Thymus (tissue), 14 donors: Measurements from ENCODE around the gene EBF3. TPM values are rescaled to one million over a fixed set of nuclear protein-coding genes. Genes with fewer than 3 reads are reported as not detected.
A peak's percentile ranks its signal among the peaks of the same experiment; 100 is the strongest.

Source experiments
- DNase-seq, 9 donors: peaks; one replicate each; pipeline ENCODE4 v3.0.0-alpha.2; 2013; ENCODE audit warnings: low spot score in 9 of 9, low read depth in 6 of 9, missing footprints in 1 of 9
- H3K27ac ChIP-seq, 2 donors: one replicate each; pipeline ENCODE4 v1.5.1; 2013; ENCODE audit warnings: control low read depth in 1 of 2, low read depth in 1 of 2, low read length in 1 of 2, mild to moderate bottlenecking in 1 of 2, moderate library complexity in 1 of 2
- H3K27me3 ChIP-seq, 2 donors: one replicate each; pipeline ENCODE4 v1.5.1; 2013; ENCODE audit warnings: low read length in 1 of 2; ENCODE audit not compliant: control insufficient read depth in 2 of 2, insufficient read depth in 1 of 2
- H3K36me3 ChIP-seq, 2 donors: one replicate each; pipeline ENCODE4 v1.5.1; 2013; ENCODE audit warnings: low read length in 1 of 2, mild to moderate bottlenecking in 1 of 2, moderate library complexity in 1 of 2; ENCODE audit not compliant: control insufficient read depth in 2 of 2, insufficient read depth in 2 of 2
- H3K4me1 ChIP-seq, 2 donors: one replicate each; pipeline ENCODE4 v1.5.1; 2013; ENCODE audit warnings: low read length in 2 of 2; ENCODE audit not compliant: control insufficient read depth in 2 of 2, insufficient read depth in 2 of 2
- H3K4me3 ChIP-seq, 2 donors: one replicate each; pipeline ENCODE4 v1.5.1; 2013; ENCODE audit warnings: low read length in 2 of 2, control low read depth in 1 of 2, mild to moderate bottlenecking in 1 of 2
- H3K9me3 ChIP-seq, 2 donors: one replicate each; pipeline ENCODE4 v1.5.1; 2013; ENCODE audit warnings: low read length in 1 of 2, mild to moderate bottlenecking in 1 of 2; ENCODE audit not compliant: control insufficient read depth in 2 of 2, insufficient read depth in 1 of 2
- WGBS: extraction: QIAGEN DNeasy Blood & Tissue Kit; methylation state at CpG from one replicate; pipeline ENCODE4 v1.1.7; 2013; 5-methylcytosine and 5-hydroxymethylcytosine counted together
- long read RNA-seq, 10 donors: transcript quantifications; one replicate each; lab custom pipeline, GENCODE V29; 2026
- polyA plus RNA-seq: library from polyadenylated mRNA; stranded (reverse); fragments of 200-250 nt; gene quantifications from one replicate; pipeline ENCODE4 v1.2.3, GENCODE V29; 2013
- total RNA-seq: library from RNA; stranded (reverse); fragments of 120-200 nt; gene quantifications from one replicate; pipeline ENCODE4 v1.2.4, GENCODE V29; 2013
- donor health status: healthy.

EBF3 gene, protein sequence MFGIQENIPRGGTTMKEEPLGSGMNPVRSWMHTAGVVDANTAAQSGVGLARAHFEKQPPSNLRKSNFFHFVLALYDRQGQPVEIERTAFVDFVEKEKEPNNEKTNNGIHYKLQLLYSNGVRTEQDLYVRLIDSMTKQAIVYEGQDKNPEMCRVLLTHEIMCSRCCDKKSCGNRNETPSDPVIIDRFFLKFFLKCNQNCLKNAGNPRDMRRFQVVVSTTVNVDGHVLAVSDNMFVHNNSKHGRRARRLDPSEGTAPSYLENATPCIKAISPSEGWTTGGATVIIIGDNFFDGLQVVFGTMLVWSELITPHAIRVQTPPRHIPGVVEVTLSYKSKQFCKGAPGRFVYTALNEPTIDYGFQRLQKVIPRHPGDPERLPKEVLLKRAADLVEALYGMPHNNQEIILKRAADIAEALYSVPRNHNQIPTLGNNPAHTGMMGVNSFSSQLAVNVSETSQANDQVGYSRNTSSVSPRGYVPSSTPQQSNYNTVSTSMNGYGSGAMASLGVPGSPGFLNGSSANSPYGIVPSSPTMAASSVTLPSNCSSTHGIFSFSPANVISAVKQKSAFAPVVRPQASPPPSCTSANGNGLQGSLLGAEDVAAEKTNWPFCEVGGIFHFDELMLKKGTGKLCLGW
- total RNA-seq (1.5 TPM), polyA plus RNA-seq (1.9 TPM)
- long read RNA-seq, donor 1, result 0 reads
- long read RNA-seq, donor 2, result 0 reads
- long read RNA-seq, donor 3, result 0 reads
- long read RNA-seq, donor 4, result 0 reads
- long read RNA-seq, donor 5, result 0 reads
- long read RNA-seq, donor 6, full-length matches to known transcripts, result 1 of 1 reads
- long read RNA-seq, donor 6, partial matches to known transcripts, result 0 of 1 reads
- long read RNA-seq, donor 6, other reads (novel, unspliced or antisense), result 0 of 1 reads
- long read RNA-seq, donor 7, result 0 reads
- long read RNA-seq, donor 8, result 0 reads
- long read RNA-seq, donor 9, result 0 reads
- long read RNA-seq, donor 10, result 0 reads

DNA sequence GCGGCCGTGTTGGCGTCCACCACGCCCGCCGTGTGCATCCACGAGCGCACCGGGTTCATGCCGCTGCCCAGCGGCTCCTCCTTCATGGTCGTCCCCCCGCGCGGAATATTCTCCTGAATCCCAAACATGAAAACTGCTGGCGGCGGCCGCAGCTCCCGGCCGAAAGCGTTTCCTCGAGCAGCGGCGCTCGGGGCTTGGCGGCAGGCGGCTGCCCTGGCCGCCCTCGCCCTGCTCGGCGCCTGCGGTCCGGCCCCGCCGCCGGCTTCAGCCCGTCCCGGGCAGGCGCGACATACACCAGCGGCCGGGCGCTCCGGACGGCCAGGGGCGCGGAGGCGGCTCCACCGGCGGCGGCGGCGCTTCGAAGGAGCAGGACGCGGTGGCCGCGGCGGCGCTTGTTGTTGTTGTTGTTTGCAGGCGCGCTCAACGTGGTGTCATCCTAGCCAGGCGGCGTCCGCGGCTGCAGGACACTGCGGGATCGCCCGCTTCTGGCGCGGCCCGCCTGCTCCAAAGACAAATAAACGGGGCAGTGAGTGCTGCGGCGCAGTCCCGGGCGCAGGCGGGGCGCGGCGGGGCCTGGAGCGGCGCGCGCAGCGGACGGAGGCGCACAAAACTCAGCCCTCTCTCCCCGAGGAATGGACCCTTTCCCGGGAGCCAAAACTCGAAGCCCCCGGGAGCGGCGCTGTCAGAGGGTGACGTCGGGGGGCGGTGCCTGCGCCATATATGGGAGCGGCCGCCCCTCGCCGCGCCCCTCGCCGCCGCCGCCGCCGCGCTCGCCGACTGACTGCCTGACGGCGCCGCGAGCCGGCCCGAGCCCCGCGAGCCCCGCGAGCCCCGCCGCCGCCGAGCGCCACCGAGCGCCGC, at the start of gene EBF3:
Gene EBF3 (minus strand): TSS at position 634 of the 861 bp plus-strand sequence. CDS start 506 bp downstream, at position 128.
- H3K4me1 ChIP-seq, result peaks cover 9 to 14% of the 10 kb centered on the region in 2 donors
- DNase-seq, result peak in 6 of 9 donors; percentile 49 to 83 (median 62)
- no peaks in the 10 kb centered on the region for H3K36me3 ChIP-seq
- H3K27ac ChIP-seq, result no peak within 1 kb of the TSS
- H3K27me3 ChIP-seq, result peaks cover 94 to 99% of the 10 kb centered on the region in 2 donors
- peaks cover 0 to 3% of the 10 kb centered on the region in 2 donors for H3K9me3 ChIP-seq
- peak within 1 kb of the TSS; percentile 13 to 60 for H3K4me3 ChIP-seq
- under 1% methylated on average over 131 of the region's 131 CpGs for WGBS

DNA sequence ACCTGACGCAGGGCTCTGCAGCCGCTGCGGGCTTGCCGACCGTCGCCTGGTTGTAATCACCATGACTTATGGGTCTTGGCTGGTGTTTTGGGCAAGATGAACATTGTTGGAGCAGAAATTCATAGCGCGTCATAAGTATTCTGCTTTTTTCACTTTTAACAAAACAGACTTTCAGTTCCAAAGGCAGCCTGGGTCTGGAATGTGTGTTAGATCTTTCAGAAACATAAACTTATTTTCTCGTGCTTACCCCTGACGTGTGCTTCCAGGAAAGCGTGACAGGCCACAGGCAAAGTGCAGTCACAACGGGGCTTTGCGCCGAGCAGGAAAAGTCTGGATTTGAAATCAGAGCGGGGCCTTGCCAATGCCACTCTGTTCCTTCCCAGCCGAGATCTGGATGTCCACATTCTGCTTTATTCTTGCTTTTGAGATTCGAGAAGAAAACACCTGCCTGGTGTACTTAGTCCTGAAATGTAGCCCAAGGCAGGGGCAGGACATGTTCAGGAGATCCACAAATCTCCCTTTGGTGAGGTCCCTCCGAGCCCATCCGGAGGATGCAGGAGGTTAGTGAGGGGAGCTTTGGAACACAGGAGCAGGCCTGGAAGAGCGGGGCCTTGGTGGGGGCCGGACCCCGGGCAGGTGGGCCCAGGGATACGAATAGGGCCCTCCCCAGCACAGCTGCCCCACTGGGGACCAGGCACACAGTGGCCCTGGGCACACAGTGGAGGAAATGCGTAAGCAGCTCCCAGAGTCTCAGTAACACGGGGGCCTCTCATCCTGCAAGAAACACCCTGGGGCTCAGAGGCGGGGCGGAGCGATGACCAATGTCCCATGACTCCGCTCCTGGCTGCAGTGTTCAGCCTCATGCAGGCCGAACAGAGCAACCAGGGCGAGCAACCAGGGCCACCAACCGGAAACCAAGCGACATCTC, 49.5 kb upstream of the EBF3 start:
- 93% methylated on average over 33 of the region's 33 CpGs for WGBS
- Histone ChIP-seq H3K27me3 (no peaks in the 10 kb centered on the region), H3K27ac (no peak overlapping the region), H3K4me3 (no peak overlapping the region), H3K4me1 (no peaks in the 10 kb centered on the region), H3K9me3 (no peaks in the 10 kb centered on the region), H3K36me3 (no peaks in the 10 kb centered on the region)
- no peak for DNase-seq

DNA sequence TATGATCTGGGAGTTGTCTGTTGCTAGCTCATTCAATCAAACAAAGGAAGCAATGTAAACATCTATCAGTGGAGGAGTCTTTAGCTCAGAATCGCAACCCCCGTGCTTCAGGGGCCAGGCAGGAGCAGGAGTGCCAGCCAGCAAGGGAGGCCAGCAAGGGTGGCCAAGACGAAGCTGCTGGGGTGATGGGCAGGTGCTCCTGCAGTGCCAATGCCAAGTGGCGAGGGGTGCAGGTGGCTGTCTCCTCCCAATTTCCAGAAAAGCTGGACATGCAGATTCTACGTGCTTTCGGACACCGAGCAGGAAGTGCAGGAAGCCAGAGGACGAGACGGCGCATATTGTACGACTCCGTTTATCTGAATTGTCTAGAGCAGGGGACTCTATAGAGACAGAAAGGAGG, 48.1 kb upstream of the EBF3 start:
- H3K4me3 ChIP-seq, result no peak overlapping the region
- H3K36me3 ChIP-seq, result no peaks in the 10 kb centered on the region
- WGBS, result 86% methylated on average over 12 of the region's 12 CpGs
- no peaks in the 10 kb centered on the region for H3K27me3 ChIP-seq
- no peaks in the 10 kb centered on the region for H3K9me3 ChIP-seq
- H3K27ac ChIP-seq, result no peak overlapping the region
- DNase-seq, result no peak
- H3K4me1 ChIP-seq, result no peaks in the 10 kb centered on the region

DNA sequence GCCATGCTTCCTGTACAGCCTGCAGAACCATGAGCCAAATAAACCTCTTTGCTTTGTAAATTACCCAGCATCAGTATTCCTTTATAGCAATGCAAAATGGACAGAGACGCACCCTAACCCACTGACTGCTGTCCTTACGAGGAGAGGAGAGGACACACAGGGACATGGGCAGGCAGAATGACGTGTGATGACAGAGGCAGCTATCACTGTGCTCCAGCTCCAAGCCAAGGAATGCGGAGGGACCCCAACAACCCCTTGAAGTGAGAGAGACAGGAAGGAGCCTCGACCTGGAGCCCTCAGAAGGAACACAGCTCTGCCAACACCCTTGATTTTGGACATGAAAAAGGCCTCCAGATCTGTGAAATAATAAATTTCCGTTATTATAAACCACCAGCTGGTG, 46.6 kb upstream of the EBF3 start:
- Histone ChIP-seq H3K27me3 (no peaks in the 10 kb centered on the region), H3K27ac (no peak overlapping the region), H3K9me3 (no peaks in the 10 kb centered on the region), H3K36me3 (no peaks in the 10 kb centered on the region), H3K4me3 (no peak overlapping the region), H3K4me1 (no peaks in the 10 kb centered on the region)
- WGBS, result 84% methylated on average over 6 of the region's 6 CpGs
- no peak for DNase-seq

DNA sequence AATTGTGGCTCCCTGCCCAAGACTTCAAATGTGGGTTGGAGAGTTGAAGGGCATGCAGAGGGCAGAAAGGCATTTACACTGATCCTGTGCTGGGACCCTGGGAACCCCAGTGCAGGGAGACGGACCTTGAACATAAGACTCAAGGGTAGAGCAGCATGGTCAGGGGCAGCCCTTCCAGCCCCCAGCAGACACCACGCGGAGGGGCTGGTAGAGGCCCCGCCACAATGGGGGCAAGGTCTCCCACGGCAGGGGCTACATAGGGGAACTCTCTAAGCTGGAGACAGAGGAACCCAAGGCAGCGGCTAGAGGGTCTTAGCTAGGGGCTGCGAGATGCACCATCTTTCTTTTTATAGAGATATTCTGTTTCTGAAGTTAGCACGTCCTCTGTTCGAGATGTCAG, 45.2 kb upstream of the EBF3 start:
- H3K27me3 ChIP-seq, result no peaks in the 10 kb centered on the region
- H3K9me3 ChIP-seq, result no peaks in the 10 kb centered on the region
- 93% methylated on average over 9 of the region's 9 CpGs for WGBS
- no peak overlapping the region for H3K4me3 ChIP-seq
- H3K4me1 ChIP-seq, result no peaks in the 10 kb centered on the region
- H3K27ac ChIP-seq, result no peak overlapping the region
- DNase-seq, result no peak
- no peaks in the 10 kb centered on the region for H3K36me3 ChIP-seq

DNA sequence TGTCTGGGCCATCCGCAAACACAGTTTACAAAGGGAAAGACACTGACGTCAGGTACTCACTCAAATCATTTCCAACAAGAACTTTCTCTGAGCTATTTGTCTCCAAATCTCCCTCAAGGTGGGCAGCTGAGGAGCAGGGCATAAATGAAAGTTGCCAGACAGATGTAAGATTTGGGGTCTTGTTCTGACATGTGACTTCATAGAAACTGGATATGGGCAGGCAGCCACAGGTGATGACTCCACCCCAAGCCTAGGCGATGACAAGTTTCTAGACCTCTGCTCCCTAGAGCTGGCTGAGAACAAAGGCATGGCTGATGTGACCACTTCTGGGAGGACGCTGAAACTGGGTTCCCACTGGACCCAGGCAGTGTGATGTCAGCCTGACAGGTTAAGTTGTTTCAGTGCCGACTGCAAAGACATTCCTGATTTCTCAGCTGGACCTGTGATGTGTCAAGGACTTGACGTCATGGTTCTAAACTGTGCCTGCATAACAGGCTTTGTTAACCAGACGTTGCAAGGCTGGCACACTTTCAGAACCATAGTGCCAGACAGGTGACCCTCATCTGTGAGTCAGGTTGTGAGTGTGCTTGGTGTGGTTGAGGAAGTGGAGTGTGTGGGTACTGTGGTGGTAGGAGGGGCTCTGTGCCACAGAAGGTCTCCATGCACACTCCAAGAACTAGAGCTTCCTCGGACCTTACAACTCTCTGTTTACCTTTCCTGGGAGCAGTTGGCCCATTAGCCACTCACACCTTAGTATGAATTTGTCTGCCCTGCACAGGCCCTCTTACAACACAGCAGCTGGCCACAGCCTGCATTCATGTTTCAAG, 39.9 kb upstream of the EBF3 start:
- H3K9me3 ChIP-seq, result no peaks in the 10 kb centered on the region
- WGBS, result 90% methylated on average over 8 of the region's 8 CpGs
- no peak for DNase-seq

DNA sequence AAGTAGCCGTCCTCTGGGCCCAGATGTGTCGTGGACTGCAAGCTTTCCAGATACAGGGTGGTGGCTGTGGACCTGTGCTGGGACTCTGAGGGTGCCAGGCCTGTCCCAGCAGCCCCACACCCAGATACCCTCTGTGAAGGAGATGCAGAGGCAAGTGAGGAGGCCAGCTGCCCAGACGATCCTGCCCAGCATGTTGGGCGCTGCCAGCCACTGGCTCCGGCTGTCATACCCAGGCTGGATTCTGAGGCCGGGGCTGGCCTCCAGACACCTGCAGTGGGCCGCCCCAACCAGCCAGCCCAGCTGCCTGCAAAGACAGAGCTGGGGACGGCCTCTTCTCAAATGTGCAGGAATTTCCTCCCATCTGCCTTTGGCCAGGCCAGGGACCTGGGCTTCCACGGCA, 39.1 kb upstream of the EBF3 start:
- no peaks in the 10 kb centered on the region for H3K36me3 ChIP-seq
- no peaks in the 10 kb centered on the region for H3K4me1 ChIP-seq
- no peak for DNase-seq
- no peaks in the 10 kb centered on the region for H3K9me3 ChIP-seq
- WGBS, result 94% methylated on average over 9 of the region's 9 CpGs
- no peak overlapping the region for H3K4me3 ChIP-seq
- H3K27ac ChIP-seq, result no peak overlapping the region
- peaks cover 0 to 3% of the 10 kb centered on the region in 2 donors for H3K27me3 ChIP-seq

More for the DNA sequence above, 39.9 kb upstream of the EBF3 start:
- Histone ChIP-seq H3K4me1 (no peaks in the 10 kb centered on the region), H3K36me3 (no peaks in the 10 kb centered on the region), H3K27ac (no peak overlapping the region), H3K4me3 (no peak overlapping the region), H3K27me3 (peaks cover 0 to 3% of the 10 kb centered on the region in 2 donors)
